Germinal center (tissue), 1 donor: Measurements from ENCODE around the gene CHPF2.
A peak's percentile ranks its signal among the peaks of the same experiment; 100 is the strongest.

Experiments used
- DNase-seq: peaks from one replicate; pipeline ENCODE4 v3.0.0; 2012; ENCODE audit warnings: mixed read lengths, low spot score

Gene CHPF2

GRCh38 chr7:151264615-151265014 lies 32.3 kb downstream of the CHPF2 start:
- no peak for DNase-seq

- DNase-seq = no peak
Observed at GRCh38 chr7:151265351-151265931, 33.2 kb downstream of the CHPF2 start.

- no peak for DNase-seq
Observed at GRCh38 chr7:151269511-151269910, 37.2 kb downstream of the CHPF2 start.

GRCh38 chr7:151271699-151272355 lies 39.5 kb downstream of the CHPF2 start:
- DNase-seq = no peak

GRCh38 chr7:151272405-151272804 lies 40.1 kb downstream of the CHPF2 start:
- no peak for DNase-seq

GRCh38 chr7:151272877-151273276 lies 40.6 kb downstream of the CHPF2 start:
- DNase-seq = no peak

- no peak for DNase-seq
Observed at GRCh38 chr7:151273651-151274390, 41.5 kb downstream of the CHPF2 start.

- DNase-seq = no peak
Observed at GRCh38 chr7:151274396-151274795, 42.1 kb downstream of the CHPF2 start.

GRCh38 chr7:151274936-151275812 lies 42.9 kb downstream of the CHPF2 start:
- no peak for DNase-seq

- no peak for DNase-seq
Observed at GRCh38 chr7:151275813-151276577, 43.7 kb downstream of the CHPF2 start.

GRCh38 chr7:151276666-151277590 lies 44.6 kb downstream of the CHPF2 start:
- peak; percentile 51 for DNase-seq

- DNase-seq = no peak
Observed at GRCh38 chr7:151277631-151278030, 45.3 kb downstream of the CHPF2 start.

GRCh38 chr7:151278949-151279348 lies 46.7 kb downstream of the CHPF2 start:
- DNase-seq = no peak

GRCh38 chr7:151279868-151280267 lies 47.6 kb downstream of the CHPF2 start:
- DNase-seq = no peak

- DNase-seq = no peak
Observed at GRCh38 chr7:151280388-151281019, 48.2 kb downstream of the CHPF2 start.

- no peak for DNase-seq
Observed at GRCh38 chr7:151281686-151282085, 49.4 kb downstream of the CHPF2 start.

- no peak for DNase-seq
Observed at GRCh38 chr7:151282111-151282510, 49.8 kb downstream of the CHPF2 start.

GRCh38 chr7:151283302-151283701 lies 51.0 kb downstream of the CHPF2 start:
- DNase-seq = no peak

GRCh38 chr7:151286148-151286547 lies 53.9 kb downstream of the CHPF2 start:
- no peak for DNase-seq
